Colonic mucosa (tissue), 4 donors: ENCODE data around the gene OR51F2. TPM values are rescaled to one million over a fixed set of nuclear protein-coding genes. Genes with fewer than 3 reads are reported as not detected.

Experiments
- DNase-seq: peaks from one replicate; pipeline ENCODE4 v3.0.0-alpha.2; 2020
- H3K27ac ChIP-seq: fragments of 200-600 bp; one replicate; pipeline ENCODE4 v1.8.0; 2021
- H3K27me3 ChIP-seq: fragments of 200-600 bp; one replicate; pipeline ENCODE4 v1.8.0; 2021
- H3K36me3 ChIP-seq: fragments of 200-600 bp; one replicate; pipeline ENCODE4 v1.8.0; 2021
- H3K4me1 ChIP-seq: fragments of 200-600 bp; one replicate; pipeline ENCODE4 v1.8.0; 2021; ENCODE audit warnings: mild to moderate bottlenecking
- H3K4me3 ChIP-seq: fragments of 200-600 bp; one replicate; pipeline ENCODE4 v1.8.0; 2021
- H3K9ac ChIP-seq, 2 donors: one replicate each; pipeline ENCODE4 v1.7.0; 2013; ENCODE audit warnings: control low read depth in 2 of 2, low read depth in 2 of 2, low read length in 2 of 2
- H3K9me3 ChIP-seq: fragments of 200-600 bp; one replicate; pipeline ENCODE4 v1.8.0; 2021
- intact Hi-C: fragments of 100-400 bp; cut with DNase I; formaldehyde crosslinking; loops from one replicate; pipeline ENCODE4 v1.14.1; 2022
- total RNA-seq, 2 donors: library from RNA; stranded (reverse); fragmentation: NEBNext Ultra II Directional in 1 of 2; extraction: Animal tissue kit (Norgen Biotek cat#: 25700) in 1 of 2; gene quantifications; one replicate each; pipeline ENCODE4 v1.2.1, GENCODE V29; 2021
- TF ChIP-seq, protein P1 (sequence below): fragments of 200-600 bp; IDR thresholded peaks from one replicate; pipeline ENCODE4 v1.8.0; 2022; ENCODE audit warnings: antibody characterized with exemption, mild to moderate bottlenecking
- donor health status: healthy.
- donor health status: DM: no; HTN: no; CAD: no.
- donor health status: DM: no; HTN: no; CAD: no.

Gene OR51F2
- total RNA-seq, 2 donors from 2014 or later: not detected

DNA sequence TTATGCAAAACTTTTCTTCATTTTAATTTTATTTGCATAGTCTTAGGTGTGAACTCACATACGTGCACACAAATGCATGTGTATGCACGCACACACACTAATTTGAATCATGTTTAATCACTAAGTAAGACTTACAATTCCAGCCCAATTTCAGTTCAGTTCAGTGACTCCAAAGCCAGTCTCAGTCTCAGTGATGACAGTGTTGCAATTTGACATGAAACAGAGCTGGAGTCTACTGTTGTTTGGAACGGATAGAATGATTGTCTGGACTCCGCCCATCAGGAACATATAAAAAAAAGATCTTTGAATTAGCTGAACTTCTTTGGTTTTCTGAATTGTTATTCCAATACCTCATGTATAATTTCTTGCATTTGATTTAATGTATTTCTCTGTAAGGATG is 42.8 kb downstream of the OR51F2 start:
- TF ChIP-seq, protein P1, sequence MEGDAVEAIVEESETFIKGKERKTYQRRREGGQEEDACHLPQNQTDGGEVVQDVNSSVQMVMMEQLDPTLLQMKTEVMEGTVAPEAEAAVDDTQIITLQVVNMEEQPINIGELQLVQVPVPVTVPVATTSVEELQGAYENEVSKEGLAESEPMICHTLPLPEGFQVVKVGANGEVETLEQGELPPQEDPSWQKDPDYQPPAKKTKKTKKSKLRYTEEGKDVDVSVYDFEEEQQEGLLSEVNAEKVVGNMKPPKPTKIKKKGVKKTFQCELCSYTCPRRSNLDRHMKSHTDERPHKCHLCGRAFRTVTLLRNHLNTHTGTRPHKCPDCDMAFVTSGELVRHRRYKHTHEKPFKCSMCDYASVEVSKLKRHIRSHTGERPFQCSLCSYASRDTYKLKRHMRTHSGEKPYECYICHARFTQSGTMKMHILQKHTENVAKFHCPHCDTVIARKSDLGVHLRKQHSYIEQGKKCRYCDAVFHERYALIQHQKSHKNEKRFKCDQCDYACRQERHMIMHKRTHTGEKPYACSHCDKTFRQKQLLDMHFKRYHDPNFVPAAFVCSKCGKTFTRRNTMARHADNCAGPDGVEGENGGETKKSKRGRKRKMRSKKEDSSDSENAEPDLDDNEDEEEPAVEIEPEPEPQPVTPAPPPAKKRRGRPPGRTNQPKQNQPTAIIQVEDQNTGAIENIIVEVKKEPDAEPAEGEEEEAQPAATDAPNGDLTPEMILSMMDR: no peak
- intact Hi-C loops: no loop called here
- Histone ChIP-seq H3K9ac (no peak overlapping the region), H3K9me3 (no peaks in the 10 kb centered on the region), H3K27me3 (no peaks in the 10 kb centered on the region), H3K36me3 (no peaks in the 10 kb centered on the region), H3K4me3 (no peak overlapping the region), H3K27ac (no peak overlapping the region), H3K4me1 (no peaks in the 10 kb centered on the region)
- DNase-seq: no peak

- no peak for DNase-seq
- TF ChIP-seq, protein P1: no peak
- Histone ChIP-seq H3K4me1 (no peaks in the 10 kb centered on the region), H3K27me3 (no peaks in the 10 kb centered on the region), H3K4me3 (no peak overlapping the region), H3K9me3 (no peaks in the 10 kb centered on the region), H3K36me3 (no peaks in the 10 kb centered on the region), H3K27ac (no peak overlapping the region), H3K9ac (no peak overlapping the region)
- intact Hi-C loops: no loop called here
Observed at GRCh38 chr11:4865855-4866254, 44.7 kb downstream of the OR51F2 start.

Other genes with a start within 250 kb of the OR51F2 start
- gene OR52I2, start 239.6 kb upstream of the OR51F2 start, total RNA-seq: not detected
- not detected for gene OR52I1, start 227.3 kb upstream of the OR51F2 start, total RNA-seq
- 10 to 100 TPM; 13.9 to 20.0 TPM for gene TRIM68, start 213.1 kb upstream of the OR51F2 start, total RNA-seq
- not detected for gene OR51D1, start 183.8 kb upstream of the OR51F2 start, total RNA-seq
- 1 to 10 TPM in 1 of 2 donors, under 1 TPM in 1; 0.22 to 1.0 TPM for gene OR51E1, start 177.3 kb upstream of the OR51F2 start, total RNA-seq
- under 1 TPM; 0.30 to 0.74 TPM for gene OR51E2, start 123.5 kb upstream of the OR51F2 start, total RNA-seq
- not detected for gene MMP26, start 116.5 kb upstream of the OR51F2 start, total RNA-seq
- not detected for gene OR51F1, start 51.4 kb upstream of the OR51F2 start, total RNA-seq
- gene OR52R1, start 16.9 kb upstream of the OR51F2 start, total RNA-seq: not detected
- not detected for gene OR51S1, start 27.9 kb downstream of the OR51F2 start, total RNA-seq
- gene OR51T1, start 60.6 kb downstream of the OR51F2 start, total RNA-seq: not detected
- gene OR51A7, start 82.5 kb downstream of the OR51F2 start, total RNA-seq: not detected
- not detected for gene OR51G2, start 98.0 kb downstream of the OR51F2 start, total RNA-seq
- not detected for gene OR51G1, start 103.0 kb downstream of the OR51F2 start, total RNA-seq
- gene OR51A4, start 126.3 kb downstream of the OR51F2 start, total RNA-seq: not detected
- gene OR51A2, start 134.4 kb downstream of the OR51F2 start, total RNA-seq: not detected
- not detected for gene OR51L1, start 173.5 kb downstream of the OR51F2 start, total RNA-seq
- not detected for gene OR52J3, start 225.2 kb downstream of the OR51F2 start, total RNA-seq
- gene OR52E2, start 238.3 kb downstream of the OR51F2 start, total RNA-seq: not detected
- not detected for gene OR52E1, start 248.3 kb downstream of the OR51F2 start, total RNA-seq